Common myeloid progenitor, CD34-positive (primary cell): Measurements from ENCODE around the gene TRABD2A.

Experiments used
- CTCF ChIA-PET: fragments of 350-600 bp; sonication (Branson Sonifier 250); formaldehyde crosslinking; loops from one replicate; lab custom pipeline; 2021; ENCODE audit warnings: antibody characterized with exemption; lab: Charles Lee
- POLR2A ChIA-PET: fragments of 350-600 bp; sonication (Branson Sonifier 250); formaldehyde crosslinking; loops from one replicate; lab custom pipeline; 2021; ENCODE audit warnings: antibody characterized with exemption; lab: Charles Lee
- DNase-seq, 3 donors: peaks; one replicate each; pipeline versions ENCODE4 v3.0.0 to v3.0.0-alpha.2; 2013
- H3K27ac ChIP-seq, 2 experiments: 1 replicate in 1 of 2; 2 replicates in 1 of 2; pipeline ENCODE4 v1.7.0; 2013; ENCODE audit warnings: inconsistent platforms in 2 of 2, low read length in 2 of 2, mild to moderate bottlenecking in 2 of 2, low read depth in 1 of 2, moderate library complexity in 1 of 2; ENCODE audit not compliant: severe bottlenecking in 2 of 2, insufficient read depth in 1 of 2, poor library complexity in 1 of 2
- H3K27me3 ChIP-seq, 5 experiments: replicated peaks in 2 of 5; 1 replicate in 3 of 5; 2 replicates in 2 of 5; pipeline versions ENCODE4 v1.6.1 to v1.7.0; 2013; ENCODE audit warnings: low read length in 4 of 5, mild to moderate bottlenecking in 2 of 5, moderate library complexity in 2 of 5, inconsistent platforms in 1 of 5; ENCODE audit not compliant: insufficient read depth in 5 of 5, control insufficient read depth in 4 of 5
- H3K36me3 ChIP-seq, 4 experiments: 1 replicate in 2 of 4; 2 replicates in 2 of 4; pipeline versions ENCODE4 v1.6.1 to v1.7.0; 2013; ENCODE audit warnings: low read length in 3 of 4, control low read depth in 1 of 4, mild to moderate bottlenecking in 1 of 4; ENCODE audit not compliant: control insufficient read depth in 4 of 4, insufficient read depth in 4 of 4
- H3K4me1 ChIP-seq, 4 experiments: 1 replicate in 3 of 4; 2 replicates in 1 of 4; pipeline versions ENCODE4 v1.6.1 to v1.7.1; 2013; ENCODE audit warnings: low read length in 3 of 4, mild to moderate bottlenecking in 3 of 4, control low read depth in 1 of 4, inconsistent platforms in 1 of 4, moderate library complexity in 1 of 4; ENCODE audit not compliant: control insufficient read depth in 4 of 4, insufficient read depth in 4 of 4; ENCODE audit errors: control extremely low read depth in 1 of 4
- H3K4me3 ChIP-seq, 7 experiments: 1 replicate in 4 of 7; 2 replicates in 3 of 7; pipeline versions ENCODE4 v1.5.1 to v1.7.0; 2013; ENCODE audit warnings: mild to moderate bottlenecking in 7 of 7, low read length in 6 of 7, moderate library complexity in 6 of 7, inconsistent platforms in 2 of 7, low read depth in 2 of 7, control low read depth in 1 of 7; ENCODE audit not compliant: insufficient read depth in 4 of 7, control insufficient read depth in 1 of 7; ENCODE audit errors: extremely low read depth in 1 of 7
- H3K9me3 ChIP-seq, 5 experiments: 1 replicate in 4 of 5; 2 replicates in 1 of 5; pipeline versions ENCODE4 v1.6.1 to v1.7.1; 2013; ENCODE audit warnings: low read length in 4 of 5, mild to moderate bottlenecking in 2 of 5, inconsistent platforms in 1 of 5, low read depth in 1 of 5, moderate library complexity in 1 of 5; ENCODE audit not compliant: control insufficient read depth in 4 of 5, insufficient read depth in 2 of 5; ENCODE audit errors: control extremely low read depth in 1 of 5
- WGBS: methylation state at CpG from one replicate; pipeline ENCODE4 v1.1.5; 2013; ENCODE audit not compliant: insufficient coverage; 5-methylcytosine and 5-hydroxymethylcytosine counted together

The TRABD2A gene

DNA sequence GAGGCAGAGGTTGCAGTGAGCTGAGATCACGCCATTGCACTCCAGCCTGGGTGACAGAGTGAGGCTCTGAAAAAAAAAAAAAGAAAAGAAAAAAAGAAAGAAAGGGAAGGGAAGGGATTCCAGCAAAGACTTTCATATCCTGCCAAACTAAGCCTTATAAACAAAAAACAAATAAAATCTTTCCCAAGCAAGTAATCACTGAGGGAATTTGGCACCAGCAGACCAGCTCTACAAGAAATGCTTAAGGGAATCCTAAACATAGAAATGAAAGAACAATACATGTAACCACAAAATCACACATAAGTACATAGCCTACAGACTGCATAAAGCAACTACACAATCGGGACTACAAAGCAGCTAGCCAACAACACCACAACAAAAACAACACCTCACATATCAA lies 79.1 kb downstream of the TRABD2A start:
- POLR2A ChIA-PET, result no interaction called here

DNA sequence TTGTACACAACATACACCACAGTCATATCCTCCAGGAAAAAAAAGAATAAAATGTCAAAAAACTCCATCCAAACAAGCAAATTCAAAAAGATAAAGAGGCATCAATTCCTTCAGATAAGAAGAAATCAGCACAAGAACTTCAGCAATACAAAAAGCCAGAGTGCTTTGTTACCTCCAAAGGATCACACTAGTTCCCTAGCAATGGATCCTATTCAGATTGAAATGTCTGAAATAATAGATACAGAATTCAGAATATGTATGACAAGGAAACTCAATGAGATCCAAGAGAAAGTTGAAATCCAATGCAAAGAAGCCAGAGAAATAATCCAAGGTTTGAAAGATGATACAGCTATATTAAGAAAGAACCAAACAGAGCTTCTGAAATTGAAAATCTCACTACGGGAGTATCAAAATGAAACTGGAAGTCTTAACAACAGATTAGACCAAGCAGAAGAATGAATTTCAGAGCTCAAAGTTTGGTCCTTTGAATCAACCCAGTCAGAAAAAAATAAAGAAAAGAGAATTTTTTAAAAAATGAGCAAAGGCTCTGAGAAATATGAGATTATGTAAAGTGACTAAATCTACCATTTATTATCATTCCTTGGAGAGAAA lies 80.6 kb downstream of the TRABD2A start:
- Histone ChIP-seq H3K4me3 (no peak overlapping the region), H3K27me3 (no peaks in the 10 kb centered on the region), H3K36me3 (no peaks in the 10 kb centered on the region), H3K27ac (no peak overlapping the region), H3K9me3 (peaks cover 0 to 6% (median 0%) of the 10 kb centered on the region in 5 experiments), H3K4me1 (no peaks in the 10 kb centered on the region)
- ChIA-PET CTCF (no interaction called here), POLR2A (no interaction called here)
- WGBS, result no CpG with 5 or more reads among the region's 1 CpG
- no peak for DNase-seq

More for the DNA sequence above, 79.1 kb downstream of the TRABD2A start:
- CTCF ChIA-PET, result no interaction called here
- no peak overlapping the region for H3K4me3 ChIP-seq
- no peaks in the 10 kb centered on the region for H3K36me3 ChIP-seq
- H3K27ac ChIP-seq, result no peak overlapping the region
- H3K9me3 ChIP-seq, result peaks cover 0 to 6% (median 0%) of the 10 kb centered on the region in 5 experiments
- H3K4me1 ChIP-seq, result peaks cover 0 to 3% (median 1%) of the 10 kb centered on the region in 4 experiments
- 100% methylated on average over 1 of the region's 2 CpGs for WGBS
- DNase-seq, result no peak
- no peaks in the 10 kb centered on the region for H3K27me3 ChIP-seq

DNA sequence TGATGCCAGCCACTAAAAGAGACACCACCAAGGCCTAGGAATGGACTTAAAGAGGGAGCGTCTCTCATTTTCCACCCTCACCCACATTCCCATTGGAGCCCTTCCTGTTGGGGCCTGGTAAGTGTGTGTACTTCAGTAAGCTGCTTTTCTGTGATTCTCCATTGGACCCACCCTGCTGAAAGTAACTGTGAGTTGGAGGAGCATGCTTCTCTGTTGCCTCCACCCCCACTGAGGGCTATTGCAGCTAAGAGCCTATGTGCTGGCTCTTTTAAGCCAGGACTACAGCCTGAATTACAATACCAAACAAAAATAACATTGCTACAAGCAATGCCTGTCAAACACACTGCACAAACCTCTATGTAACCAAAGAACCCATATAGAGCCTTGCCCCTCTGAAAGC lies 81.1 kb downstream of the TRABD2A start:
- H3K9me3 ChIP-seq, result peaks cover 0 to 6% (median 0%) of the 10 kb centered on the region in 5 experiments
- ChIA-PET CTCF (no interaction called here), POLR2A (no interaction called here)
- H3K36me3 ChIP-seq, result no peaks in the 10 kb centered on the region
- no peak overlapping the region for H3K27ac ChIP-seq
- WGBS, result no CpG with 5 or more reads among the region's 1 CpG
- DNase-seq, result no peak
- no peak overlapping the region for H3K4me3 ChIP-seq
- no peaks in the 10 kb centered on the region for H3K4me1 ChIP-seq
- no peaks in the 10 kb centered on the region for H3K27me3 ChIP-seq

DNA sequence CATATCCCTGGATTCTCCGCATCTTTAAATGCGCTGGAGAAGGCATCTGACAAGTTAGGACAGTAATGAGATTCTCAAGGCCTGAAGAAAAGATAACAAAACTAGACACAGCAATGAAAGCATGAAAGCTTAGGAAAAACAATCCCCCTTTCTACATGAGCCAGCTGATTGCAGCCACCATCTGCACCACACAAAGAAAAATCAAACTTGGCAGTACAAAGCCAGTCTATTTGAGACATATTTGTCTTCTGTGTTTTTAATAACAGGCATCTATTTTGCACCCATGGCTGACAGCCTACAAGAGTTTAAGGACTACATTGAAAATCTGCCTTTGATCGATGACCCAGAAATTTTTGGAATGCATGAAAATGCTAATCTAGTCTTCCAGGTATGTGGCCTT lies 83.6 kb downstream of the TRABD2A start:
- no peaks in the 10 kb centered on the region for H3K36me3 ChIP-seq
- H3K4me3 ChIP-seq, result no peak overlapping the region
- H3K27me3 ChIP-seq, result no peaks in the 10 kb centered on the region
- peaks cover 0 to 12% (median 0%) of the 10 kb centered on the region in 5 experiments for H3K9me3 ChIP-seq
- no peak overlapping the region for H3K27ac ChIP-seq
- ChIA-PET POLR2A (no interaction called here), CTCF (no interaction called here)
- DNase-seq, result no peak
- no CpG with 5 or more reads among the region's 3 CpGs for WGBS
- no peaks in the 10 kb centered on the region for H3K4me1 ChIP-seq

DNA sequence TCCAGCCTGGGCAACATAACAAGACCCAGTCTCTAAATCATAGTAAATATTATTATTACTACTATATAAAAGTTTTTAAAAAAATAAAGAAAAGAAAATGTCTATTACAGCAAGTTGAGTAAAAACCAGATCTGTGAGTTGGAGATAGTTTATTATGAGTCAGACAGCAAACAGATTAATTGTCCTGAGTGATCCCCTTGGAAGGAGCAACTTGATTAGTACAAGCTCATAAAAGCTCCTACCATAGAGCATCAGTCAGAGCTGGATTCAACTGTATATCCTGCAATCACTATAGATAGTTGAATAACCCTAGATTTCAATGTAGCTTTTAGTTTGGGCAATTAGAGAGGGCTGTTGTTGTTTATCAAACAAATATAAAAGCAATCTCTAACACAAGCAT lies 84.1 kb downstream of the TRABD2A start:
- H3K36me3 ChIP-seq, result no peaks in the 10 kb centered on the region
- no peak overlapping the region for H3K4me3 ChIP-seq
- H3K27ac ChIP-seq, result no peak overlapping the region
- no peaks in the 10 kb centered on the region for H3K4me1 ChIP-seq
- no peaks in the 10 kb centered on the region for H3K27me3 ChIP-seq
- peaks cover 0 to 10% (median 0%) of the 10 kb centered on the region in 5 experiments for H3K9me3 ChIP-seq
- POLR2A ChIA-PET, result no interaction called here
- no peak for DNase-seq
- CTCF ChIA-PET, result no interaction called here

DNA sequence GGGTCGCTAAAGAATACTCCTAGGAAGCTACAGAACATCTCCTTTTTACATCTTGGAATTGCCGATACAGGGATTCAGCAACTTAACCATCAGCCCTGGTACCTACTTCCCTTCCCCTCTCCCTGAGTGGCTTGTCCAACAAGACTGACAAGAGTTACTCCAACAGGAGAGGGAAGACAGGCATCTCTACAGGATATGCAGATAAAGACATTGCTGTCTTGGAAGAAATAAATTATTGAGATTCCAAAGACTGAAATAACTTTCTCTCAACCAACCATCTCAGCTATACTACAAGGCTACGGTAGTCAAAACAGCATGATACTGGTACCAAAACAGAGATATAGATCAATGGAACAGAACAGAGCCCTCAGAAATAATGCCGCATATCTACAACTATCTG lies 87.2 kb downstream of the TRABD2A start:
- DNase-seq, result no peak
- Histone ChIP-seq H3K4me1 (no peaks in the 10 kb centered on the region), H3K4me3 (no peak overlapping the region), H3K27ac (no peak overlapping the region), H3K27me3 (no peaks in the 10 kb centered on the region), H3K36me3 (no peaks in the 10 kb centered on the region), H3K9me3 (peaks cover 0 to 10% (median 0%) of the 10 kb centered on the region in 5 experiments)
- ChIA-PET CTCF (no interaction called here), POLR2A (no interaction called here)
- 86% methylated on average over 1 of the region's 4 CpGs for WGBS

DNA sequence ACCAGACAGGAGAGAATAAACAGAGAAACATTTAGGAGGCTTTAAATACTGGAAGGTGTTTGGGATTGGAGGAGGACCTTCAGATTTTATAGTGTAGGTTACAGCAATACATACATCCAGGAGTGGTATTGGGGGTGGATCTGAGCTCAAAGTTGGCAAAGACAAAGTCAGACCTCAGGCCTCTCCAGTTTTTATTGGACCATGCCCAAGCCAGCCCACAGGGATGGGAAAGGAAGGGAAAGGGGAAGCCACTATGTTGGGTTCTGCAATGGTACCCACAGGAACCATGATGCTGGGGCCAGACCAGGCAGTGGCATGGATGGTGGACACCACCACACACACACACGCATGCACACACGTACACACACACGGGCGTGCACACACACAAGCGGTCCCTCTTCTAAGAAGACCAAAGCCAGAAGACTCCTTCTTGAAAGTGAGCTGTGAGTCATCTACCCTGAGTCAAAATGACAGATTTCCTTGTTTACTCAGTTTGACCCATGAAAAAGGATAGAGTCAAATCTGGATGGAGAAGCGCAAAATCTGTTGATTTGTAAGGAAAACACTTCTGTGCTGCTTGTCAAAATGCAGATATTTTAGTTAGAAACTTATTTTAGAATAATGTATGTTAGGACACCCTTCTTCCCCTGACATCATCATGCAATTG lies 87.9 kb downstream of the TRABD2A start:
- Histone ChIP-seq H3K27ac (no peak overlapping the region), H3K4me3 (no peak overlapping the region), H3K4me1 (no peaks in the 10 kb centered on the region), H3K9me3 (peaks cover 0 to 10% (median 0%) of the 10 kb centered on the region in 5 experiments), H3K36me3 (no peaks in the 10 kb centered on the region), H3K27me3 (no peaks in the 10 kb centered on the region)
- POLR2A ChIA-PET, result no interaction called here
- CTCF ChIA-PET, result no interaction called here
- DNase-seq, result no peak
- WGBS, result 87% methylated on average over 5 of the region's 6 CpGs
